ENCODE data around the gene CACNA1S.

The CACNA1S gene

GRCh38 chr1:201090541-201090940 is 21.7 kb downstream of the CACNA1S start:
- DNase-seq, result no peak

- DNase-seq, result no peak
Observed at GRCh38 chr1:201089596-201089995, 22.6 kb downstream of the CACNA1S start.

DNA sequence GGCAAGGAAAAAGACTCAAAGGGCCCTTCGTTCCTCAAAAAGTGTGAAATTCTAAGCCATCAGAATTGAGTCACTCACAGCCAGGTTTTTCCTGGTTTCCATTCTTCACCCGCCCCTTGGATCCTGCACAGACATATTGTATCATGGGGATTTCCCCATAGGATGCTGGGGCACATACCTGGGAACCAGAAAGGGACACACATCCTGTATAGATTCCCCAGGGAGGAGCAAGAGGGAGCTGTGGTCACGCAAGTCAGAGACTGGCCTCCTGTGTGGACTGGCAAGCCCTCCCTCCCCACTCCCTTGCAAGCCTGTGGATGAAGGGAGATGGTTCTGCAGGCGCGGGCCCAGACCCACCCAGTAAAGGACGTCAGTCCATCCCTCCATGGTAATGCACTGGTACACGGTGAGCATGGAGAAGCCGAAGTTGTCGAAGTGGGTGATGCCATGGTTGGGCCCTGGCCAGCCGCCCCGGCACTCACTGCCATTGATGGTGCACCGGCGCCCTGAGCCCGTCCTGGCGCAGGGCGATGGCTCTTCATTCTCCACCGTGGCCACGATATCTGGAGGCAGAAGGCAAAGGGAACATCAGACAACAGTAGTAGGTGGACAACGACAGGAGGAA is 23.2 kb downstream of the CACNA1S start:
- no peak for DNase-seq

- DNase-seq, result no peak
Observed at GRCh38 chr1:201088395-201088794, 23.8 kb downstream of the CACNA1S start.

- DNase-seq, result peak; percentile 27
Observed at GRCh38 chr1:201085902-201086735, 26.1 kb downstream of the CACNA1S start.

DNA sequence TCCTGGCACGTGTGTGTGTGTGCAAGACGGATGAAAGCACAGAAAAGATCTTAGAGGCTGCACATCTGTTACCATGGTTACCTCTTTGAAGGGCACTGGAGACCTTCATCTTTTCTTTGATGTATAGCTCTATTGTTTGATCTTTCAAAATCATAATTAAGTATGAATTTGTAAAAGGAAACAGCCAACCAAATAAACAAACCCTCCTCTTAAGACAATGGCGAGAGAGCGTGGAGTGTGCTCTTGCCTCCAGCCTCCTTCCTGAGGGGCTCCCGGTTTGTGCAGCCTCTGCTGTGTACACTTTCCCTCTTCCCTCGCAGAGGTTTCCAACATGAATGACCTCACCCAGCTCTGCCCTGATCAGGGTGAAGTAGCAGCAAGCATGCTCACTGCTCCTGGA is 27.9 kb downstream of the CACNA1S start:
- DNase-seq, result no peak

GRCh38 chr1:201083741-201084140 is 28.5 kb downstream of the CACNA1S start:
- DNase-seq, result no peak

DNA sequence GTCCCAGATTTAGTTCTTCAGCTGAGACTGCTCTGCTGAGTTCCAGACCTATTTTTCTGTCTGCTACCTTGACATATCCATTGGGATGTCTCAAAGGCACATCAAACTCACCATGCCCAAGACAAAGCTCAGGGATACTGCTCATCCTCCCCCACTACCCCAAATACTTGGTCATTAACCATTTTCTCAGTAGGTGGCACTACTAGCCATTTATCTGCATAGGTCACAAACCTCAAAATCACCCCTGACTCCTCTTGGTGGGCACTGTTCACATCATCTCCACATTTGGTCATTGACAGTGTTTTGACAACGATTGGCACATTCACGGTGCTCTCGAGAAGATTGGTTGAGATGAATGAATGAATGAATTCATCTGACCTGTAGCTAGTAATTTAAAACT is 32.1 kb downstream of the CACNA1S start:
- no peak for DNase-seq

DNA sequence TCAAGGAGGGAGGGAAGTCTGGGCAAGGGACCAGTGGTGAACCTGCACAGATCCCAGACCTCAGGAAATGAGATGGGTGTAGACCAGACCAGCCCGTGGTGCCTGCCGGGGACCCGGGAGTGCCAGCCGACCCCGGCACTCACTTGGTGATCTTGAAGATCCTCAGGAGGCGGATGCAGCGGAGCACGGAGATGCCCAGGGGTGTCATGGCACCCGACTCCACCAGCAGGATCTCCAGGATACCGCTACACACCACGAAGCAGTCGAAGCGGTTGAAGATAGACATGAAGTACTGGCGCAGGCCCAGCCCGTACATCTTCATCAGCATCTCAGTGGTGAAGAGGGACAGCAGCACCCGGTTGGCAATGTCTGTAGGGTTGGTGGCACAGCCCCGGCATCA is 34.5 kb downstream of the CACNA1S start:
- no peak for DNase-seq

DNA sequence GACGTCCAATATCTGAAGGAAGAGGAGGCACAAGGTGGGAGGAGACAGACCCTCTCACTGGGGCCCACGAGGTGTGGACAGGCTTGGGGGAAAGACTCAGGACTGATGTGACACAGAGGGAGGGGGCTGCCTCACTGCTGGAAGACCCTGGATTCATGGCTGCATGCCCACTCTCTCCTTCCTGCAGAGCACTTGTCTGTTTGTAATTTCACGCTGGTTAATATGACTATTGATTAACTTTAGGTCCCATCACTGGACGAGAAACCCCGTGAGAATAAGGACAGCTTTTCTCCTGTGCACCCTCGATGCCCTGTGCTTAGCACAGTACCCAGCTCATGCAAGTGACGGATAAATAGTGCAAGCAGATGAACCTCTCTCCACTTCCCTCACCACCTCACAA is 35.1 kb downstream of the CACNA1S start:
- DNase-seq, result no peak

DNA sequence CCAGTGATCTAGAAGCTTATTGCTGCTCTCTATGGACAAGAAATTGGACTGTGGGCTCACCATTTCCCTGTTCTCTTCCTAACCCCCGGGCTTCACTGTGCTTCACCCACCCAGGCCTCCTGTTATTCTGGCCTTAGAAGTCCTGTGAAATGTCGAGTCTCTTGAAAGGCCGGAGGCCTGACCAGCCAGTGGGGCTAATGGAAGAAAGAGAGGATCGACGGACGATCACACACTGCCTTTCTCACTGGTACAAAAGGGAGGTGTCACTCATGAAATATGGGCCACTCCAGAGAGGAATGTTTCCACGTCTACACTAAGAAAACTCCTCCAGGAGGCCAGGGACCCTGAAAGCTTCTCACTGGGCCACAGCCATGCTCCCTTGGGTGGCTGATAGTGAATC is 36.1 kb downstream of the CACNA1S start:
- DNase-seq, result no peak

DNA sequence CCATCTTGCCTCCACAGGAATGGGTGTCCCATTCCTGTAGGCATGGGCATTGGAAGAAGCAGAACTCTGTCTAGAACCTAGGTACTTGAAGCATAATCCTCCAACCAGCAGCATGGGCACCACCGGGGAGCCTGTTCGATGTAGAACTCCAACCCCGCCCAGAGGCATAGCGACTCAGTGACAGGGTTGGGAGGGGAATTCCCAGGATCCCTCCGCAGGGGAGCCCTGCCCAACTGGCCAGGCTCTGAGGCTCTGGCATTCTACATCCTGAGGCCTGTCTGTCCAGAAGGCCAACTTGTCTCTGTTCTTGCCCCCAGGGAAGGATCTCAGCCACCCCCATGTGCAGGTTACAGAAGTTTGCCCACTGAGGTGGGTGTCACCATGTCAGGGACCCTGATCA is 38.2 kb downstream of the CACNA1S start:
- DNase-seq, result no peak

- DNase-seq, result no peak
Observed at GRCh38 chr1:201072922-201073321, 39.3 kb downstream of the CACNA1S start.

GRCh38 chr1:201072149-201072548 is 40.1 kb downstream of the CACNA1S start:
- DNase-seq, result no peak

- no peak for DNase-seq
Observed at GRCh38 chr1:201069636-201070035, 42.6 kb downstream of the CACNA1S start.

DNA sequence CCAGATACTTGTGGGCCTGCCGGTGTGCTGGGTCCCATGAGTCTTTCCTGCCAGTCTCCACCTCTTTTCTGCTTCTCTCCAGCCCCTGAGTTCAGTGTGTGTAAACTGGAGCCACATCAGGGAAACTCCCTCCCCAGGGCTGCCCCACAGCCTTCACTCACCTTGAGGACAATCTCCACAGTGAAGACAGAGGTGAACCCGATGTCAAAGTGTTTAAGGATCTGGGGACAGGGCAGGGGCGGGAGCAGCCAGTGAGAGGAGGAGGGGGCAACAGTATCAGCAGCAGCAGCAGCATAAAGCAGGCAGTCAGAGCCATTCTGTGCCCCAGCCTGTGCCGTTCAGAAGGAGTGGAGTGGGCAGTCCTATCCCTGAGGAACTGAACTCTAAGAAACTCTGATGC is 43.2 kb downstream of the CACNA1S start:
- no peak for DNase-seq

DNA sequence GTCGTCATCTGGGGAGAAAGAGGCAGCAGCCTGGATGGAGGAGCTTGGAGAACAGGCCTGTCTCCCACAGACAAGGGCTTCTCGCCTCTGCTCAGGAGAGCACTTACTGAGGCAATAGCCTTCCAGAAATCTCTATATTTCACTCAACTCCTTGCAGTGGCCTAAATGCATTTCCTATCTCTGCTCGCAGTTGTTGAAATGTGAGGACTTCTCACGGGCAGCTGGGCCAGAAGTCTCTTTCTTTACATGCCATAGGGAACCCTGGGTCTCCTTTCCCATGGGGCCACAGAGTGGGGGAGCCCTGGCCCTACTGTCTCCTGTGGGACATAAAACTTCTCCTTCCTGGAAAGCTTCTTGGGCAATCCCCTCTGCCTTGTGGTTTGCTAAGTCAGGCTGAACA is 45.2 kb downstream of the CACNA1S start:
- DNase-seq, result no peak

GRCh38 chr1:201065686-201066085 is 46.5 kb downstream of the CACNA1S start:
- no peak for DNase-seq

GRCh38 chr1:201064806-201065205 is 47.4 kb downstream of the CACNA1S start:
- DNase-seq, result no peak

GRCh38 chr1:201063145-201063544 is 49.1 kb downstream of the CACNA1S start:
- no peak for DNase-seq

- no peak for DNase-seq
Observed at GRCh38 chr1:201062511-201063091, 49.6 kb downstream of the CACNA1S start.

- no peak for DNase-seq
Observed at GRCh38 chr1:201061886-201062285, 50.3 kb downstream of the CACNA1S start.

DNA sequence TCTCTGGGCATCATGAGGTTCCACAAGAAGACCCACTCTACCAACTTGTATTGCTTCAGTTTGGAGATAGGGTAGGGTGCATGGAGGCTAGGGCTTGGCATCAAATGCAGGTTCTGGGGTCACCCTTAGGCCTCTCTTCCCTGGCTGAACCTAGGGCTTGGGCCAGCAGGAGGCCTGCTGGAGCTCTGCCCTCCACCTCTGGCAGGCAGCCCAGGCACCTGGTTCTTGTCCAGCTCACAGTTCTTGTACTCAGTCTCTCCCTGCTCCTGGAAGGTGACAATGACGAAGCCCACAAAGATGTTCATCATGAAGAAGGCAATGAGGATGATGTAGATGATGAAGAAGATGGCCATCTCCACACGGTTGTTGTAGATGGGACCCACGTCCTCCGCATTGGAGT is 51.2 kb downstream of the CACNA1S start:
- DNase-seq, result no peak

DNA sequence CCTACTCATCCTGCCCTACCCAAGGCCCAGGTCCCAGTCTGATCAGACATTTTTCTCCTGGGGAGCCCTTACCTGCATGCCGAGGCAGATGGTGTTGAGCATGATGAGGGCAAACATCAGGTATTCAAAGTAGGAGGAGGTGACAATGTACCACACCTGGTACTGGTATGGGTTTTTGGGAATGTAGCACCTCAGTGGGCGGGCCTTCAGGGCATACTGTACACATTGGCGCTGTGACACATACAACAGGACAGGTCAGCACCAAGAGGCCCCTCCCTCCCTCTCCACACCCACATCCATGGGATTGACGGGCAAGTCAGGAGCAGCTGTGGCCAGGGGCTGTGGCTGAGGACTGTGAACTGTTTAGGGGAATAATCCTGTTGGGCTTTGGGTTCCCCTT is 51.6 kb downstream of the CACNA1S start:
- DNase-seq, result no peak
